Sigmoid colon (tissue), 7 donors: Measurements from ENCODE around the gene UBXN10. TPM values are rescaled to one million over a fixed set of nuclear protein-coding genes. Genes with fewer than 3 reads are reported as not detected.
"Not testable (repeated sequence)": the region's sequence is repeated elsewhere in the genome, so short reads cannot be mapped to it uniquely, and the experiment has no call there.

Experiments
- DNase-seq: peaks from one replicate; pipeline ENCODE4 v3.0.0-alpha.2; 2019
- H3K27ac ChIP-seq, 4 donors: fragments of 200-600 bp; sonication (generic); one replicate each; pipeline ENCODE4 v1.5.1; 2016 to 2019; ENCODE audit warnings: mild to moderate bottlenecking in 1 of 4
- H3K27me3 ChIP-seq, 3 donors: fragments of 200-600 bp; sonication (generic); one replicate each; pipeline ENCODE4 v1.5.1; 2019; ENCODE audit warnings: mild to moderate bottlenecking in 1 of 3
- H3K36me3 ChIP-seq, 4 donors: fragments of 200-600 bp; sonication (generic); one replicate each; pipeline ENCODE4 v1.5.1; 2016 to 2019
- H3K4me1 ChIP-seq, 4 donors: fragments of 200-600 bp; sonication (generic); one replicate each; pipeline ENCODE4 v1.5.1; 2017 to 2019
- H3K4me3 ChIP-seq, 4 donors: fragments of 200-600 bp; sonication (generic); one replicate each; pipeline ENCODE4 v1.5.1; 2017 to 2019; ENCODE audit warnings: mild to moderate bottlenecking in 2 of 4, moderate library complexity in 1 of 4
- H3K9me3 ChIP-seq, 4 donors: fragments of 200-600 bp in 3 of 4; sonication (generic) in 3 of 4; one replicate each; pipeline versions ENCODE4 v1.5.1 to v1.6.1; 2013 to 2019
- EP300 ChIP-seq, 4 donors: sonication (generic); formaldehyde crosslinking; IDR thresholded peaks; one replicate each; pipeline ENCODE4 v1.6.1; 2017; ENCODE audit warnings: antibody characterized with exemption in 4 of 4
- POLR2A ChIP-seq, 2 donors: fragments of 450-650 bp; IDR thresholded peaks; one replicate each; pipeline ENCODE4 v1.6.1; 2016; ENCODE audit warnings: antibody characterized with exemption in 2 of 2, mild to moderate bottlenecking in 2 of 2, moderate library complexity in 2 of 2
- POLR2AphosphoS5 ChIP-seq, 4 donors: sonication (generic); formaldehyde crosslinking; IDR thresholded peaks; one replicate each; pipeline ENCODE4 v1.6.1; 2017; ENCODE audit warnings: antibody characterized with exemption in 4 of 4
- WGBS, 2 donors: extraction: QIAGEN DNeasy Blood & Tissue Kit; methylation state at CpG; one replicate each; pipeline ENCODE4 v1.1.7; 2013; 5-methylcytosine and 5-hydroxymethylcytosine counted together
- intact Hi-C: fragments of 100-400 bp; cut with DNase I; formaldehyde crosslinking; loops from one replicate; pipeline ENCODE4 v1.15.1; 2023
- polyA plus RNA-seq, 3 donors: library from polyadenylated mRNA; stranded (reverse); fragments of 200-250 nt; gene quantifications; one replicate each; pipeline ENCODE4 v1.2.3, GENCODE V29; 2013
- total RNA-seq, 4 donors: library from RNA; depleted of rRNA; stranded (reverse); fragments of >200 nt; gene quantifications; one replicate each; pipeline ENCODE4 v1.1.0, GENCODE V29; 2016
- TF ChIP-seq, protein P1 (sequence below), 4 experiments: fragments of 450-650 bp in 3 of 4; fragments of 200-600 bp in 1 of 4; IDR thresholded peaks; one replicate each; pipeline ENCODE4 v1.5.1; 2016 to 2019; ENCODE audit warnings: antibody characterized with exemption in 4 of 4, mild to moderate bottlenecking in 3 of 4, moderate library complexity in 2 of 4
- donor health status: healthy with polysubstance abuse.
- donor health status: Bipolar disorder and iron deficiency.
- donor health status: healthy.

Gene UBXN10
- total and polyA plus RNA-seq, 7 donors, result 2.9 to 25.0 (median 14.6) TPM

DNA sequence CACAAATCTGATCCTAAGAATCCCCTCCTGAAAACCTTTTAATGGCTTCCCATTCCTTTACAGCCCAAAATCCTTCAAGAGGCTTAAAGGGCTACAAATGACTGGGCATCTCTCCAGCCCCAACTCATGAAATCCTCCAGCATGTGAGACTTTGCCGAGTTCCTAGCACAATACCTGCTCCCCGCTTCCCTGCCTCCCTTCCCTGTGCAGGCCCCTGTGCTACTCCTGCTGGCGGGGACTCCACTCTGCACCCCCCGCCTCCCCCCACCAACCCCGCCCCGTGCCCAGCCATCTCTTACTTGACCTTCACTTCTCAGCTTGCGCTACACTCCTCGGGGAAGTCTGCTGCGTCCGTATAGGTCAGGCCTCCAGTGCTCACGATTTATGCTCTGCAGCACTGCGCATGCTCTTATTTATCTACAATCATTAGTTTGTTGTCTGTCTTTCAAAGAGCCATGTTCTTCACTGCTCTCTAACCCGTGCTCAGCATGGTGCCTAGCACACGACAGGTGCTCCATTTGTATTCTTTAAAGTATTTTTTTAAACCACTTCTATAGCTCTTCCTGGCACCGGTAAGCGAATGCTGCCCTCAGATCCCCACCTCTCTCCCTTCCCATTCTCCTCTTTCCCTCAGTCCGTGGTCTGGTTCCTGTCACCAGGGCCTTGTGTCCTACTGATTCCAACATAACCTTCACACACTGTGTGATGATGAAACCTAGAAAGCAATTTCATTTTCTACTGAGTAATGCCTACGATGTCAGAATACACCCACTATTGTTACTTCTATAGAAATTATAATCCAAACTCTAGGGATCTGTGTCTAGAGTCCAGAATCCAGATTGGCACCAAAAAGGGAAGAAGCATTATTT lies 37.9 kb downstream of the UBXN10 start:
- H3K36me3 ChIP-seq, result no peaks in the 10 kb centered on the region
- TF ChIP-seq, protein P1, sequence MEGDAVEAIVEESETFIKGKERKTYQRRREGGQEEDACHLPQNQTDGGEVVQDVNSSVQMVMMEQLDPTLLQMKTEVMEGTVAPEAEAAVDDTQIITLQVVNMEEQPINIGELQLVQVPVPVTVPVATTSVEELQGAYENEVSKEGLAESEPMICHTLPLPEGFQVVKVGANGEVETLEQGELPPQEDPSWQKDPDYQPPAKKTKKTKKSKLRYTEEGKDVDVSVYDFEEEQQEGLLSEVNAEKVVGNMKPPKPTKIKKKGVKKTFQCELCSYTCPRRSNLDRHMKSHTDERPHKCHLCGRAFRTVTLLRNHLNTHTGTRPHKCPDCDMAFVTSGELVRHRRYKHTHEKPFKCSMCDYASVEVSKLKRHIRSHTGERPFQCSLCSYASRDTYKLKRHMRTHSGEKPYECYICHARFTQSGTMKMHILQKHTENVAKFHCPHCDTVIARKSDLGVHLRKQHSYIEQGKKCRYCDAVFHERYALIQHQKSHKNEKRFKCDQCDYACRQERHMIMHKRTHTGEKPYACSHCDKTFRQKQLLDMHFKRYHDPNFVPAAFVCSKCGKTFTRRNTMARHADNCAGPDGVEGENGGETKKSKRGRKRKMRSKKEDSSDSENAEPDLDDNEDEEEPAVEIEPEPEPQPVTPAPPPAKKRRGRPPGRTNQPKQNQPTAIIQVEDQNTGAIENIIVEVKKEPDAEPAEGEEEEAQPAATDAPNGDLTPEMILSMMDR (IDR thresholded peaks at IDR 0.05), result no peak
- TF ChIP-seq POLR2AphosphoS5 (IDR thresholded peaks at IDR 0.05) (no peak), POLR2A (IDR thresholded peaks at IDR 0.05) (no peak), EP300 (IDR thresholded peaks at IDR 0.05) (no peak)
- H3K4me3 ChIP-seq, result no peak overlapping the region
- intact Hi-C loops, result no loop called here
- DNase-seq, result no peak
- no peaks in the 10 kb centered on the region for H3K4me1 ChIP-seq
- H3K9me3 ChIP-seq, result no peaks in the 10 kb centered on the region
- no peak overlapping the region for H3K27ac ChIP-seq
- H3K27me3 ChIP-seq, result no peaks in the 10 kb centered on the region
- WGBS, 2 donors, result 48 to 77% methylated on average over 18 of the region's 18 CpGs

DNA sequence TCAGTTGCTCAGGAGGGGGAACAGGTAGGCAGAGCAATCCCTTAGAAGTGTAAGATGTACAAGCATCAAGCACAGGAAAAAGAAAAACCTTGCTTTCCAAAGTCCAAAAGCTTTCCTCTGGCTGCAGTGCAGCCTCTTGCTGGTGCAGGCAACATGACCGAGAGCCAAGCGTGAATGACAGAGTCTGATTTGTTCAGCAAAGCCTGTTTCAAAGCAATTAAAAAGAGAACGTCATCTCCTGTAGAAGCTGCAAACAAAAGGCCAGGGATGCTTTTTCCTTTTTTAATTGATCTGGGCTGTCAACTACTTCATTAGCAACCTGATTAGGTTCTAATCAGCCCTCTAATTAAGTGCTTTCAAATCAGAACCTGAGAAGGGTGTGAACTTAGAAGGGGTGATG lies 38.6 kb downstream of the UBXN10 start:
- Histone ChIP-seq H3K27ac (no peak overlapping the region), H3K9me3 (no peaks in the 10 kb centered on the region), H3K36me3 (no peaks in the 10 kb centered on the region), H3K4me3 (no peak overlapping the region), H3K27me3 (no peaks in the 10 kb centered on the region), H3K4me1 (no peaks in the 10 kb centered on the region)
- intact Hi-C loops, result no loop called here
- no peak for DNase-seq
- WGBS, 2 donors, result 40 to 53% methylated on average over 3 of the region's 3 CpGs
- no peak for TF ChIP-seq POLR2AphosphoS5 (IDR thresholded peaks at IDR 0.05)

DNA sequence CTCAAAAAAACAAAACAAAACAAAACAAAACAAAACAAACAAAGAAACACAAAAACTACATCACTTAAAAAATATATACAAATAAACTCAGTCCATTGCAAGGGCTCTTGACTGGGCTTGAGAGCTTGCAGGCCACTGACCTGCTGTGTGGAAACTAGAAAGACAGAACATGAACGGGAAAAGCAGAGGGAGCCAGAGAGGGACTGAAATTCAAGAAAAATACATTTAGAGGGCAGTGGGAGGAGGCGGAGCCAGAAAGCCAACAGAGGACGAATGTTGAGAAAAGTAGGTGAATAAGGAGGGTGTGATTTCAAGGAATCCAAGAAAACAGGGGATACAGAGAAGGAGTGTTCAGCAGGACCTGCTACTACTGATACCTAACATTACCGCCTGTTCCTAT lies 41.8 kb downstream of the UBXN10 start:
- Histone ChIP-seq H3K4me1 (no peaks in the 10 kb centered on the region), H3K4me3 (no peak overlapping the region), H3K27ac (no peak overlapping the region), H3K36me3 (no peaks in the 10 kb centered on the region), H3K9me3 (no peaks in the 10 kb centered on the region), H3K27me3 (peaks cover 0 to 7% (median 0%) of the 10 kb centered on the region in 3 donors)
- DNase-seq, result no peak
- WGBS, 2 donors, result 64 to 83% methylated on average over 4 of the region's 4 CpGs
- TF ChIP-seq, protein P1 (IDR thresholded peaks at IDR 0.05), result no peak
- TF ChIP-seq POLR2AphosphoS5 (IDR thresholded peaks at IDR 0.05) (no peak), EP300 (IDR thresholded peaks at IDR 0.05) (no peak)
- intact Hi-C loops, result no loop called here

DNA sequence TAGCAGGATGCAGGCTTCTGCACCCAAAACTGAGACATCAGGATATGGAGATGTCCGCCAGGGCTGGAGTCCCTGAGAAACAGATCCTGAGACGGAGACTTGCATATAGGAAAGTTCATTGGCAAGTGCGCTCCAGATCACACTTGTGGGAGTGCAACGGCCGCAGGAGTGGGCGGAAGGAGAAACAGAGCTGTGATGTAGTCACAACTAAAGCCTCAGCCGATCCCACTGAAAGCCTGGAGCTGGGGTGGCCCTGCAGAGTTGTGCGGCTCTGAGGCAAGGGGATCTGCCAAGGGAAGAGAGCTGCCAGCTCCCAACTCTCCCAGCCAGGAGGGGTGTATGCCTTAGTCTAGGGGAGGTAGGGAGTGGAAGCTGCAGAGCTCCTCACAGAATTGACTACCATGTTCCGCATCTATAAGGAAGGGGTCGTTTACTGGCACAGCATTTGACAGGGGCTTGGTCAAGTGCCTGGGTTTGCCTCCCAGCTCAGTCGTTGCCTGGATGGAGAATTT lies 42.5 kb downstream of the UBXN10 start:
- Histone ChIP-seq H3K4me1 (no peaks in the 10 kb centered on the region), H3K27me3 (peaks cover 0 to 12% (median 0%) of the 10 kb centered on the region in 3 donors), H3K4me3 (no peak overlapping the region), H3K36me3 (no peaks in the 10 kb centered on the region), H3K9me3 (no peaks in the 10 kb centered on the region), H3K27ac (no peak overlapping the region)
- TF ChIP-seq, protein P1 (IDR thresholded peaks at IDR 0.05), result no peak
- TF ChIP-seq EP300 (IDR thresholded peaks at IDR 0.05) (no peak), POLR2AphosphoS5 (IDR thresholded peaks at IDR 0.05) (no peak), POLR2A (IDR thresholded peaks at IDR 0.05) (no peak)
- DNase-seq, result no peak
- WGBS, 2 donors, result 88 to 92% methylated on average over 11 of the region's 11 CpGs
- intact Hi-C loops, result no loop called here

DNA sequence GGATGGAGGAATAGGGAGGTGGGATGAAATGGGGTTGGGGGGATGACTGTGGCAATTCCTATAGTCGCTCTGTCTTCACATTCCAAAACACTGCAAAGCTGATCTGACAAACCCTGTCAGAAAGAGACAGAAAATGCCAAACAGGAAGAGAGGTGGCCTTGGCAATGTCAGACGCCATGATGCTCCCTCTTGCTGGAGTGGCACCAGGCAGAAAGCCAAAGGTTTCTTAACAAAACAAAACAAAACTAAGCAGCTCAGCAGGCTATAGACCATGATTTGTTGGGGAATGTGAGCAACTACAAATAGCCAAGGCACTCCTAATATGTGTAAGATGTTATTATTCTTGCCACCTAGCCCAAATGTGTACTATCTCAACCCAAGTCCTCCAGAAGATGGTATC lies 43.3 kb downstream of the UBXN10 start:
- Histone ChIP-seq H3K9me3 (no peaks in the 10 kb centered on the region), H3K4me3 (no peak overlapping the region), H3K4me1 (no peaks in the 10 kb centered on the region), H3K27ac (no peak overlapping the region), H3K36me3 (no peaks in the 10 kb centered on the region), H3K27me3 (peaks cover 0 to 20% (median 7%) of the 10 kb centered on the region in 3 donors)
- 61 to 79% methylated on average over 2 of the region's 2 CpGs for WGBS, 2 donors
- intact Hi-C loops, result no loop called here
- DNase-seq, result no peak
- TF ChIP-seq POLR2A (IDR thresholded peaks at IDR 0.05), result no peak
- TF ChIP-seq POLR2AphosphoS5 (IDR thresholded peaks at IDR 0.05), result no peak
- no peak for TF ChIP-seq EP300 (IDR thresholded peaks at IDR 0.05)
- TF ChIP-seq, protein P1 (IDR thresholded peaks at IDR 0.05), result no peak

DNA sequence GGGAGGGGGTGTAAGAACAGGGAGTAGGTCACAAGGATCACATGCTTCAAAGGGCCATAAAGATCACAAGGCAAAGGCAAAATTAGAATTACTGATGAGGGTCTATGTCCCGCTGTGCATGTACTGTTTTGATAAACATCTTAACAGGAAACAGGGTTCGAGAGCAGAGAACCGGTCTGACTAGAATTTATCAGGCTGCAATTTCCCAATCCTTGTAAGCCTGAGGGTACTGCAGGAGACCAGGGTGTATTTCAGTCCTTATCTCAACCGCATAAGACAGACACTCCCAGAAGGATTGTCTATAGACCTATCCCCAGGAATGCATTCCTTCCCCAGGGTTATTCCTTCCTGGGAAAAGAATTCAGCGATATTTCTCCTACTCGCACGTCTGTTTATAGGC lies 46.7 kb downstream of the UBXN10 start:
- H3K27me3 ChIP-seq, result peaks cover 0 to 30% (median 7%) of the 10 kb centered on the region in 3 donors
- H3K4me1 ChIP-seq, DNase-seq, H3K9me3 ChIP-seq, H3K27ac ChIP-seq, H3K36me3 ChIP-seq, intact Hi-C loops, H3K4me3 ChIP-seq: not testable (repeated sequence)
- WGBS, 2 donors, result 6 to 25% methylated on average over 7 of the region's 7 CpGs
